Ishikawa (cell line): ENCODE data around the gene SCAANT1.

Experiments used
- CEBPB ChIP-seq: IDR thresholded peaks from 2 replicates; pipeline ENCODE4 v1.6.1; 2012
- CREB1 ChIP-seq: IDR thresholded peaks from 2 replicates; pipeline ENCODE4 v1.6.1; 2012; ENCODE audit warnings: low read depth
- EP300 ChIP-seq: IDR thresholded peaks from 2 replicates; pipeline ENCODE4 v1.6.1; 2012; ENCODE audit warnings: borderline replicate concordance
- NFIC ChIP-seq: IDR thresholded peaks from 2 replicates; pipeline ENCODE4 v1.6.1; 2012
- RAD21 ChIP-seq: IDR thresholded peaks from 2 replicates; pipeline ENCODE4 v1.6.1; 2012; ENCODE audit warnings: low read depth
- REST ChIP-seq: IDR thresholded peaks from 2 replicates; pipeline ENCODE4 v1.6.1; 2012; ENCODE audit warnings: low read depth, mild to moderate bottlenecking
- TCF12 ChIP-seq: IDR thresholded peaks from 2 replicates; pipeline ENCODE4 v1.6.1; 2012; ENCODE audit warnings: low read depth
- YY1 ChIP-seq: IDR thresholded peaks from 2 replicates; pipeline ENCODE4 v1.6.1; 2012; ENCODE audit warnings: low read depth
- ZBTB7A ChIP-seq: IDR thresholded peaks from 2 replicates; pipeline ENCODE4 v1.6.1; 2012; ENCODE audit warnings: low read depth
- TF ChIP-seq, protein P1 (sequence below): IDR thresholded peaks from 2 replicates; pipeline ENCODE4 v1.6.1; 2012

DNA sequence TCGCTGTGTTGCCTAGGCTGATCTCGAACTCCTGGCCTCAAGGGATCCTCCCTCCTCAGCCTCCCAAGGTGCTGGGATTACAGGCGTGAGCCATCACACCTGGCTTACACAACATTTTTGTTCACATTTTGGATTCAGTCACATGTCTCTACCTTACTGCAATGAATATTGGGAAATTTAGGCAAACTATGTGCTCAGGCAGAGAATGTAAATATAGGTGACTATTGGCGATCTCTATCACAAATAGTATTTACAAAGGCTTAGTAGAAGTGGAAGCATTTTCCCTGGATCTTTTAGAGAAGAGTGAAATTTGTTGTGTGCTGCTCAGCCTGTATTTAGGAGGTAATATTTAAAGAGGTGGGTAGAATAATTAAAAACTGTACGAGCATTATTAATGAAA, 20.7 kb downstream of the SCAANT1 start:
- no peak for TF ChIP-seq RAD21
- no peak for TF ChIP-seq REST
- TF ChIP-seq, protein P1, sequence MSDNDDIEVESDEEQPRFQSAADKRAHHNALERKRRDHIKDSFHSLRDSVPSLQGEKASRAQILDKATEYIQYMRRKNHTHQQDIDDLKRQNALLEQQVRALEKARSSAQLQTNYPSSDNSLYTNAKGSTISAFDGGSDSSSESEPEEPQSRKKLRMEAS, result no peak
- no peak for TF ChIP-seq EP300
- TF ChIP-seq YY1, result no peak
- no peak for TF ChIP-seq TCF12
- TF ChIP-seq CREB1, result no peak
- TF ChIP-seq CEBPB, result no peak
- TF ChIP-seq NFIC, result no peak
- TF ChIP-seq ZBTB7A, result no peak
